Measurements from ENCODE around the gene RADX.

GRCh38 chrX:106564986-106565385 is 46.8 kb upstream of the RADX start:
- no peak for TF ChIP-seq CTCF (conservative IDR thresholded peaks at IDR 0.05 in 1 of 2, IDR thresholded peaks at IDR 0.05 in 1 of 2; ENCODE audit: low read depth in 1 of 2, low read length in 2 of 2)
- TF ChIP-seq EZH2 (IDR thresholded peaks at IDR 0.05; ENCODE audit: low read length, missing control alignments), result no peak
